Loucy (cell line): ENCODE results near the gene DYNAP.

Source experiments
- H2AFZ ChIP-seq: fragments of 200-600 bp; sonication (generic); 2 replicates; pipeline ENCODE4 v1.6.0; 2016; ENCODE audit warnings: antibody characterized with exemption, mild to moderate bottlenecking, low read length, moderate library complexity
- H3F3A ChIP-seq: fragments of 200-600 bp; 2 replicates; pipeline ENCODE4 v1.6.0; 2016; ENCODE audit warnings: antibody characterized with exemption, low read depth, mild to moderate bottlenecking
- H3K27me3 ChIP-seq: fragments of 200-600 bp; sonication (generic); 2 replicates; pipeline ENCODE4 v1.6.1; 2014; ENCODE audit warnings: low read length, mild to moderate bottlenecking; ENCODE audit not compliant: insufficient read depth, poor library complexity, severe bottlenecking
- H3K36me3 ChIP-seq: fragments of 200-600 bp; sonication (generic); 2 replicates; pipeline ENCODE4 v1.6.1; 2016; ENCODE audit warnings: low read length; ENCODE audit not compliant: insufficient read depth
- H3K4me1 ChIP-seq: fragments of 200-600 bp; sonication (generic); 2 replicates; pipeline ENCODE4 v1.5.1; 2014; ENCODE audit warnings: low read length, mild to moderate bottlenecking; ENCODE audit not compliant: insufficient read depth, poor library complexity, severe bottlenecking
- H3K4me2 ChIP-seq: fragments of 200-600 bp; sonication (generic); 2 replicates; pipeline ENCODE4 v1.6.0; 2014; ENCODE audit warnings: antibody characterized with exemption, low read length, low read depth, mild to moderate bottlenecking; ENCODE audit not compliant: poor library complexity, severe bottlenecking
- H3K4me3 ChIP-seq: fragments of 200-600 bp; sonication (generic); 2 replicates; pipeline ENCODE4 v1.5.1; 2014; ENCODE audit warnings: low read length, mild to moderate bottlenecking, mixed read lengths; ENCODE audit not compliant: poor library complexity, severe bottlenecking
- H3K79me2 ChIP-seq: fragments of 200-600 bp; sonication (generic); 2 replicates; pipeline ENCODE4 v1.6.1; 2014; ENCODE audit warnings: low read length; ENCODE audit not compliant: insufficient read depth
- H3K9ac ChIP-seq: fragments of 200-600 bp; sonication (generic); 2 replicates; pipeline ENCODE4 v1.6.0; 2014; ENCODE audit warnings: mild to moderate bottlenecking, low read depth, low read length, moderate library complexity; ENCODE audit not compliant: poor library complexity, severe bottlenecking
- H3K9me2 ChIP-seq: fragments of 200-600 bp; sonication (generic); replicated peaks from 2 replicates; pipeline ENCODE4 v1.6.1; 2016; ENCODE audit warnings: low read depth, low read length, mixed read lengths
- H3K9me3 ChIP-seq: fragments of 200-600 bp; sonication (generic); 2 replicates; pipeline ENCODE4 v1.6.1; 2014; ENCODE audit warnings: mild to moderate bottlenecking, antibody characterized with exemption, low read length, low read depth; ENCODE audit not compliant: insufficient read depth
- H4K20me1 ChIP-seq: fragments of 200-600 bp; sonication (generic); 2 replicates; pipeline ENCODE4 v1.6.0; 2014; ENCODE audit warnings: antibody characterized with exemption, low read length, mild to moderate bottlenecking; ENCODE audit not compliant: insufficient read depth, poor library complexity, severe bottlenecking
- CTCF ChIP-seq: fragments of 200-600 bp; sonication (generic); conservative IDR thresholded peaks from 2 replicates; pipeline ENCODE4 v1.5.1; 2014; ENCODE audit warnings: mild to moderate bottlenecking, antibody characterized with exemption, low read length
- EZH2phosphoT487 ChIP-seq: fragments of 200-600 bp; IDR thresholded peaks from 2 replicates; pipeline ENCODE4 v1.6.1; 2018; ENCODE audit warnings: antibody characterized with exemption, mild to moderate bottlenecking, moderate library complexity, borderline replicate concordance

DYNAP gene

DNA sequence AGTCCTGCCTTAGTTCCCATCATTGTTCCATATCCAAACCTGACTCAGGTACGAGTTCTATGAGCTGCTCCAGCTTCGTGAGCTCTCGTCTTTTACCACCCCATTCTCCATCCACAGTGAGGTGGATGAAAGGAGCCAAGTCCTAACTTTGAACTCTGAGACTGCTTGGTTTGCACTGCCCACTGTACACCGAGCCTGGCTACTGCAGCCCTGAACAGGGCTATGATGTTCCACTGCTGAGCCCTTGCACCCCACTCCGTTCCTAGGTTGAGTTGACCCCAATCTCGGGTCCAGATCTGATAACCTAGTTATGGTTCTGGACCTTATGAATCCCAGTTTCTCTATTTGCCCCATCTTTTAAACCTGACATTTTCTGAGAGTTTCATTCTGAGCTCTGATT is 5.3 kb upstream of the DYNAP start:
- H3K36me3 ChIP-seq: no peaks in the 10 kb centered on the region
- TF ChIP-seq CTCF: no peak
- no peak for TF ChIP-seq EZH2phosphoT487
- no peaks in the 10 kb centered on the region for H3K9me3 ChIP-seq
- no peak overlapping the region for H3K4me3 ChIP-seq
- H3K4me2 ChIP-seq: no peak overlapping the region
- H3K4me1 ChIP-seq: no peaks in the 10 kb centered on the region
- no peaks in the 10 kb centered on the region for H3K9me2 ChIP-seq
- H3K79me2 ChIP-seq: no peaks in the 10 kb centered on the region
- no peak overlapping the region for H2AFZ ChIP-seq
- H3K27me3 ChIP-seq: no peaks in the 10 kb centered on the region
- H4K20me1 ChIP-seq: no peaks in the 10 kb centered on the region
- no peak overlapping the region for H3K9ac ChIP-seq
- no peaks in the 10 kb centered on the region for H3F3A ChIP-seq

DNA sequence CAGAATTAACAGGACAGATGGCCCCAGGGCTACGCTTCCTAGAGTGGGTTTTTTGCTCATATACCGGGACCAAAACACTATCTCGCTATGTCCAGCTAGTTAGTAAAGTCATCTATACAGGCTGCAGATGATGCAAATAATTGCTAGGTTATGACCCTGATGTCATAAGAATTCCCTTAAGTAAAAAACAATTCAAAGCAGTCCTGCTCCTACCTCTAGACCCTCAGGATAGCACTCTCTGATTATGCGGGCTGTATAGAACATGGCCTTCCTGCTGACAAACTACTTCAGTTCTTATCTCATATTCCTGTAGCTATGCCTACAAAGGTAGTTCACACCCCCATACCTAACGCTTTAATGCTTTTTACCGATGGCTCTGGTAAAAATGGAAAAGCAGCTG is 13.2 kb downstream of the DYNAP start:
- H3K4me2 ChIP-seq: no peak overlapping the region
- H3K9me3 ChIP-seq: no peaks in the 10 kb centered on the region
- no peak overlapping the region for H2AFZ ChIP-seq
- H3F3A ChIP-seq: no peaks in the 10 kb centered on the region
- no peaks in the 10 kb centered on the region for H4K20me1 ChIP-seq
- H3K4me1 ChIP-seq: peaks cover 3% of the 10 kb centered on the region
- no peaks in the 10 kb centered on the region for H3K36me3 ChIP-seq
- no peak overlapping the region for H3K9ac ChIP-seq
- no peaks in the 10 kb centered on the region for H3K27me3 ChIP-seq
- no peaks in the 10 kb centered on the region for H3K79me2 ChIP-seq
- TF ChIP-seq EZH2phosphoT487 (no peak), CTCF (no peak)
- H3K9me2 ChIP-seq: no peaks in the 10 kb centered on the region
- no peak overlapping the region for H3K4me3 ChIP-seq

DNA sequence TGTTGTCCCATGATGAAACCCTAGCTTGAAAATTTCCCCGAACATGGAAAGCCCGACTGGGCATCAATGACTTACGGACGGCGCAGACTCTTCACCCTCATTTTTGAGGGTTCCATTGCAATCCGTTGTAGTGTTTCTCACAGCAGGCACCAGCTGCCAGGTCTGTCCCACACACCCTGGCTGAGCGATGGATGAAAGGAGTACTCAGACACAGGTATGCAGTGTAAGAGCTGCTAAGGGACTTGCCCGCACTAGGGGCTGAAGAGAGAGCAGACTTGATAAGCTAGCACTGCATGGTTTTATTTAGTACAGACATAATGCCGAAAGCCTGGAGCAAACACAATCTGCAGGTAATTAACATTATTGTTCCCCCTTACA is 15.8 kb downstream of the DYNAP start:
- Histone ChIP-seq H3K36me3 (no peaks in the 10 kb centered on the region), H3K4me2 (no peak overlapping the region), H3K9ac (no peak overlapping the region)

More for the DNA sequence above, 15.8 kb downstream of the DYNAP start:
- Histone ChIP-seq H3K4me3 (no peak overlapping the region), H2AFZ (no peak overlapping the region), H3K9me3 (no peaks in the 10 kb centered on the region), H3F3A (no peaks in the 10 kb centered on the region), H3K4me1 (peaks cover 3% of the 10 kb centered on the region), H4K20me1 (no peaks in the 10 kb centered on the region), H3K9me2 (no peaks in the 10 kb centered on the region), H3K27me3 (no peaks in the 10 kb centered on the region), H3K79me2 (no peaks in the 10 kb centered on the region)
- TF ChIP-seq EZH2phosphoT487 (no peak), CTCF (no peak)
